ENCODE results near the gene CDKAL1. TPM values are rescaled to one million over a fixed set of nuclear protein-coding genes. Genes with fewer than 3 reads are reported as not detected.

The CDKAL1 gene
- total RNA-seq, 1 experiment from 2014 or later = 20.6 TPM

GRCh38 chr6:21118216-21118780 lies 584.0 kb downstream of the CDKAL1 start (continued):
- TF ChIP-seq ZBTB21 (CRISPR knock-in tag; IDR thresholded peaks at IDR 0.05; ENCODE audit: borderline replicate concordance) = no peak
- no peak for TF ChIP-seq PRRX2 (CRISPR knock-in tag; IDR thresholded peaks at IDR 0.05)
- TF ChIP-seq FOXP4 (CRISPR knock-in tag; IDR thresholded peaks at IDR 0.05) = no peak
- no peak for TF ChIP-seq IRF1 (CRISPR knock-in tag; IDR thresholded peaks at IDR 0.05)

GRCh38 chr6:21121636-21122136 lies 587.4 kb downstream of the CDKAL1 start:
- H3K27ac Mint-ChIP-seq = no peak overlapping the region

GRCh38 chr6:21123507-21124436 lies 589.5 kb downstream of the CDKAL1 start:
- no peaks in the 10 kb centered on the region for H3K36me3 Mint-ChIP-seq
- H3K4me1 Mint-ChIP-seq = peaks cover 8% of the 10 kb centered on the region
- no peaks in the 10 kb centered on the region for H3K9me3 Mint-ChIP-seq
- ATAC-seq (peak; percentile 76), DNase-seq (ENCODE audit: low spot score) (no peak)
- H3K27ac Mint-ChIP-seq = peak overlapping the region; percentile 22; the same call in 1 of the 2 replicates
- no peaks in the 10 kb centered on the region for H3K27me3 Mint-ChIP-seq (ENCODE audit: low read depth)
- POLR2A ChIA-PET = no interaction called here
- no peak overlapping the region for H3K4me3 Mint-ChIP-seq
- CTCF ChIA-PET = no interaction called here
- TF ChIP-seq TEAD1 (CRISPR knock-in tag; IDR thresholded peaks at IDR 0.05) (no peak), ZNF671 (CRISPR knock-in tag; IDR thresholded peaks at IDR 0.05) (no peak), JUN (CRISPR knock-in tag; IDR thresholded peaks at IDR 0.05) (no peak), TEAD4 (CRISPR knock-in tag; IDR thresholded peaks at IDR 0.05) (no peak), JAZF1 (CRISPR knock-in tag; IDR thresholded peaks at IDR 0.05) (no peak), NFATC4 (CRISPR knock-in tag; IDR thresholded peaks at IDR 0.05) (no peak), CREB1 (CRISPR knock-in tag; IDR thresholded peaks at IDR 0.05) (no peak), RELA (CRISPR knock-in tag; IDR thresholded peaks at IDR 0.05; ENCODE audit: borderline replicate concordance) (no peak), USF1 (CRISPR knock-in tag; IDR thresholded peaks at IDR 0.05) (no peak), RORB (CRISPR knock-in tag; IDR thresholded peaks at IDR 0.05) (no peak), KAT7 (CRISPR knock-in tag; IDR thresholded peaks at IDR 0.05; ENCODE audit: borderline replicate concordance) (no peak), ZNF232 (CRISPR knock-in tag; IDR thresholded peaks at IDR 0.05) (no peak), ZSCAN18 (CRISPR knock-in tag; IDR thresholded peaks at IDR 0.05) (no peak), CBFB (CRISPR knock-in tag; IDR thresholded peaks at IDR 0.05; ENCODE audit: low read depth) (no peak)

More at GRCh38 chr6:21121636-21122136, 587.4 kb downstream of the CDKAL1 start:
- Mint-ChIP-seq H3K27me3 (ENCODE audit: low read depth) (no peaks in the 10 kb centered on the region), H3K36me3 (no peaks in the 10 kb centered on the region), H3K4me1 (peaks cover 14% of the 10 kb centered on the region), H3K4me3 (no peak overlapping the region), H3K9me3 (no peaks in the 10 kb centered on the region)
- TF ChIP-seq PREB (CRISPR knock-in tag; IDR thresholded peaks at IDR 0.05; ENCODE audit: borderline replicate concordance) (no peak), ERG (CRISPR knock-in tag; IDR thresholded peaks at IDR 0.05) (no peak), ESRRA (CRISPR knock-in tag; IDR thresholded peaks at IDR 0.05; ENCODE audit: borderline replicate concordance) (no peak), IRF1 (CRISPR knock-in tag; IDR thresholded peaks at IDR 0.05) (no peak)
- CTCF ChIA-PET = no interaction called here
- no peak for DNase-seq (ENCODE audit: low spot score)
- no peak for ATAC-seq
- POLR2A ChIA-PET = no interaction called here
